Left lung (tissue), 10 donors: ENCODE data around the gene GPC6. TPM values are rescaled to one million over a fixed set of nuclear protein-coding genes. Genes with fewer than 3 reads are reported as not detected.

ENCODE experiments used
- ATAC-seq: fragments of 200-7000 bp; cut with Tn5 transposase; one replicate; pipeline ENCODE4 v1.9.1; 2020; ENCODE audit warnings: moderate library complexity
- DNase-seq, 4 donors: peaks; one replicate each; pipeline ENCODE4 v3.0.0-alpha.2; 2013 to 2020
- H3K27ac ChIP-seq, 2 donors: fragments of 200-600 bp; sonication (generic) in 1 of 2; one replicate each; pipeline versions ENCODE4 v1.5.0 to v1.8.0; 2020 to 2021
- H3K27me3 ChIP-seq, 2 donors: fragments of 200-600 bp; sonication (generic) in 1 of 2; one replicate each; pipeline versions ENCODE4 v1.5.0 to v1.8.0; 2020 to 2021
- H3K36me3 ChIP-seq, 2 donors: fragments of 200-600 bp; sonication (generic) in 1 of 2; one replicate each; pipeline versions ENCODE4 v1.5.0 to v1.8.0; 2020 to 2021
- H3K4me1 ChIP-seq, 2 donors: fragments of 200-600 bp; one replicate each; pipeline ENCODE4 v1.8.0; 2021
- H3K4me3 ChIP-seq, 2 donors: fragments of 200-600 bp; sonication (generic) in 1 of 2; one replicate each; pipeline versions ENCODE4 v1.5.0 to v1.8.0; 2020 to 2021; ENCODE audit warnings: mild to moderate bottlenecking in 1 of 2
- H3K9me3 ChIP-seq, 2 donors: fragments of 200-600 bp; sonication (generic) in 1 of 2; one replicate each; pipeline versions ENCODE4 v1.5.0 to v1.8.0; 2020 to 2021
- intact Hi-C, 2 donors: fragments of 100-400 bp; cut with DNase I; formaldehyde crosslinking; loops; one replicate each; pipeline versions ENCODE4 v1.11.2 to v1.14.2; 2022
- polyA plus RNA-seq, 6 donors: library from polyadenylated mRNA; unstranded; fragments of 120-200 nt; gene quantifications; one replicate each; pipeline ENCODE4 v1.2.1, GENCODE V29; 2013; ENCODE audit not compliant: insufficient read length in 6 of 6
- total RNA-seq, 2 donors: library from RNA; stranded (reverse); fragmentation: NEBNext Ultra II Directional; extraction: Animal tissue kit (Norgen Biotek cat#: 25700); gene quantifications; one replicate each; pipeline ENCODE4 v1.2.1, GENCODE V29; 2021
- TF ChIP-seq, protein P1 (sequence below), 2 donors: fragments of 200-600 bp; sonication (generic) in 1 of 2; IDR thresholded peaks; one replicate each; pipeline versions ENCODE4 v1.5.0 to v1.8.0; 2021; ENCODE audit warnings: antibody characterized with exemption in 2 of 2
- donor health status: DM: no; HTN: yes; CAD: no.
- donor health status: DM: no; HTN: no; CAD: no.

GPC6 gene
- total and polyA plus RNA-seq, 8 donors, result 9.6 to 25.8 (median 21.1) TPM

- TF ChIP-seq, protein P1, sequence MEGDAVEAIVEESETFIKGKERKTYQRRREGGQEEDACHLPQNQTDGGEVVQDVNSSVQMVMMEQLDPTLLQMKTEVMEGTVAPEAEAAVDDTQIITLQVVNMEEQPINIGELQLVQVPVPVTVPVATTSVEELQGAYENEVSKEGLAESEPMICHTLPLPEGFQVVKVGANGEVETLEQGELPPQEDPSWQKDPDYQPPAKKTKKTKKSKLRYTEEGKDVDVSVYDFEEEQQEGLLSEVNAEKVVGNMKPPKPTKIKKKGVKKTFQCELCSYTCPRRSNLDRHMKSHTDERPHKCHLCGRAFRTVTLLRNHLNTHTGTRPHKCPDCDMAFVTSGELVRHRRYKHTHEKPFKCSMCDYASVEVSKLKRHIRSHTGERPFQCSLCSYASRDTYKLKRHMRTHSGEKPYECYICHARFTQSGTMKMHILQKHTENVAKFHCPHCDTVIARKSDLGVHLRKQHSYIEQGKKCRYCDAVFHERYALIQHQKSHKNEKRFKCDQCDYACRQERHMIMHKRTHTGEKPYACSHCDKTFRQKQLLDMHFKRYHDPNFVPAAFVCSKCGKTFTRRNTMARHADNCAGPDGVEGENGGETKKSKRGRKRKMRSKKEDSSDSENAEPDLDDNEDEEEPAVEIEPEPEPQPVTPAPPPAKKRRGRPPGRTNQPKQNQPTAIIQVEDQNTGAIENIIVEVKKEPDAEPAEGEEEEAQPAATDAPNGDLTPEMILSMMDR (IDR thresholded peaks at IDR 0.05), result no peak
- H3K27ac ChIP-seq, result no peak overlapping the region
- H3K9me3 ChIP-seq, result no peaks in the 10 kb centered on the region
- no peaks in the 10 kb centered on the region for H3K4me1 ChIP-seq
- no peaks in the 10 kb centered on the region for H3K36me3 ChIP-seq
- intact Hi-C loops, result no loop called here
- H3K4me3 ChIP-seq, result no peak overlapping the region
- peak in 1 of 4 donors; percentile 7 for DNase-seq
- peak; percentile 10 for ATAC-seq
- H3K27me3 ChIP-seq, result no peaks in the 10 kb centered on the region
Measured at GRCh38 chr13:93945621-93946020, 719.0 kb downstream of the GPC6 start.

- no peaks in the 10 kb centered on the region for H3K4me1 ChIP-seq
Measured at GRCh38 chr13:93946994-93947393, 720.4 kb downstream of the GPC6 start.

GRCh38 chr13:93947651-93948050 is 721.0 kb downstream of the GPC6 start:
- Histone ChIP-seq H3K4me3 (no peak overlapping the region), H3K4me1 (no peaks in the 10 kb centered on the region), H3K27me3 (no peaks in the 10 kb centered on the region), H3K36me3 (no peaks in the 10 kb centered on the region), H3K27ac (no peak overlapping the region), H3K9me3 (no peaks in the 10 kb centered on the region)
- no peak for DNase-seq
- no peak for ATAC-seq
- intact Hi-C loops, result no loop called here
- TF ChIP-seq, protein P1 (IDR thresholded peaks at IDR 0.05), result no peak

More at GRCh38 chr13:93946994-93947393, 720.4 kb downstream of the GPC6 start:
- no peaks in the 10 kb centered on the region for H3K36me3 ChIP-seq
- H3K4me3 ChIP-seq, result no peak overlapping the region
- H3K27ac ChIP-seq, result no peak overlapping the region
- TF ChIP-seq, protein P1 (IDR thresholded peaks at IDR 0.05), result no peak
- intact Hi-C loops, result no loop called here
- DNase-seq (no peak), ATAC-seq (no peak)
- no peaks in the 10 kb centered on the region for H3K27me3 ChIP-seq
- H3K9me3 ChIP-seq, result no peaks in the 10 kb centered on the region

GRCh38 chr13:93948162-93948922 is 721.7 kb downstream of the GPC6 start:
- Histone ChIP-seq H3K27me3 (no peaks in the 10 kb centered on the region), H3K36me3 (no peaks in the 10 kb centered on the region), H3K4me1 (no peaks in the 10 kb centered on the region), H3K4me3 (no peak overlapping the region), H3K9me3 (no peaks in the 10 kb centered on the region), H3K27ac (no peak overlapping the region)
- TF ChIP-seq, protein P1 (IDR thresholded peaks at IDR 0.05), result no peak
- intact Hi-C loops, result no loop called here
- no peak for DNase-seq
- ATAC-seq, result no peak

- no peak for DNase-seq
- no peak for ATAC-seq
- H3K4me1 ChIP-seq, result no peaks in the 10 kb centered on the region
- no peak overlapping the region for H3K27ac ChIP-seq
- intact Hi-C loops, result no loop called here
- no peaks in the 10 kb centered on the region for H3K27me3 ChIP-seq
- no peak overlapping the region for H3K4me3 ChIP-seq
- no peaks in the 10 kb centered on the region for H3K9me3 ChIP-seq
- no peaks in the 10 kb centered on the region for H3K36me3 ChIP-seq
- TF ChIP-seq, protein P1 (IDR thresholded peaks at IDR 0.05), result no peak
Measured at GRCh38 chr13:93951108-93951507, 724.5 kb downstream of the GPC6 start.
